ENCODE measurements around the gene SLC25A4. TPM values are rescaled to one million over a fixed set of nuclear protein-coding genes. Genes with fewer than 3 reads are reported as not detected.

Gene SLC25A4
- total and polyA plus RNA-seq, 10 of the 15 experiments (the other 5 are each of a cell fraction or from before 2014, with no cell fraction given), result 12.6 to 161 (median 38.2) TPM

GRCh38 chr4:185138161-185138560 lies 4.9 kb upstream of the SLC25A4 start:
- in situ Hi-C loops (cut with MboI) (loop anchor here (5.0 to 10.0 kb wide), 2 partner anchors 101 to 133 kb away; no protein-coding TSS in a partner anchor), intact Hi-C loops (cut with micrococcal nuclease; ENCODE audit: unreplicated experiment) (loop anchor here (10.0 kb wide), 1 partner anchor 393 kb away; no protein-coding TSS in a partner anchor)
- RAD21 ChIA-PET (ENCODE audit: unreplicated experiment), result no interaction called here
- Histone ChIP-seq H3K9me3 (replicated peaks; ENCODE audit: control insufficient read depth, insufficient read depth, low read length) (no peaks in the 10 kb centered on the region), H3K4me1 (ENCODE audit: control insufficient read depth, insufficient read depth, low read length) (no peaks in the 10 kb centered on the region), H3K79me2 (ENCODE audit: control insufficient read depth, insufficient read depth, low read length) (peaks cover under 1% of the 10 kb centered on the region; the same call in 1 of the 2 replicates), H4K20me1 (ENCODE audit: control insufficient read depth, insufficient read depth) (no peaks in the 10 kb centered on the region), H2AFZ (ENCODE audit: control insufficient read depth, low read depth, low read length) (no peak overlapping the region), H3K27me3 (replicated peaks in 1 of 2; ENCODE audit: control insufficient read depth in 2 of 2, insufficient read depth in 2 of 2, low read length in 1 of 2) (no peaks in the 10 kb centered on the region; a peak in 1 of 4 replicates), H3K36me3 (ENCODE audit: control insufficient read depth in 2 of 2, insufficient read depth in 2 of 2, low read length in 1 of 2) (no peaks in the 10 kb centered on the region), H3K9ac (ENCODE audit: control insufficient read depth, insufficient read depth, low read length) (no peak overlapping the region), H3K4me2 (ENCODE audit: control insufficient read depth, insufficient read depth) (no peak overlapping the region), H3K27ac (ENCODE audit: control insufficient read depth, insufficient read depth) (no peak overlapping the region), H3K4me3 (no peak overlapping the region)
- ATAC-seq, result no peak
- 35% methylated on average over 10 of the region's 10 CpGs for WGBS (ENCODE audit: insufficient coverage, insufficient replicate concordance, low lambda C conversion rate, missing lambda C conversion rate)
- CTCF ChIA-PET, result interaction anchor here (2.2 to 9.4 kb wide), 2 partner anchors 45 to 98 kb away, joined by 5 to 69 read pairs; no protein-coding TSS in a partner anchor
- TF ChIP-seq, protein P1, sequence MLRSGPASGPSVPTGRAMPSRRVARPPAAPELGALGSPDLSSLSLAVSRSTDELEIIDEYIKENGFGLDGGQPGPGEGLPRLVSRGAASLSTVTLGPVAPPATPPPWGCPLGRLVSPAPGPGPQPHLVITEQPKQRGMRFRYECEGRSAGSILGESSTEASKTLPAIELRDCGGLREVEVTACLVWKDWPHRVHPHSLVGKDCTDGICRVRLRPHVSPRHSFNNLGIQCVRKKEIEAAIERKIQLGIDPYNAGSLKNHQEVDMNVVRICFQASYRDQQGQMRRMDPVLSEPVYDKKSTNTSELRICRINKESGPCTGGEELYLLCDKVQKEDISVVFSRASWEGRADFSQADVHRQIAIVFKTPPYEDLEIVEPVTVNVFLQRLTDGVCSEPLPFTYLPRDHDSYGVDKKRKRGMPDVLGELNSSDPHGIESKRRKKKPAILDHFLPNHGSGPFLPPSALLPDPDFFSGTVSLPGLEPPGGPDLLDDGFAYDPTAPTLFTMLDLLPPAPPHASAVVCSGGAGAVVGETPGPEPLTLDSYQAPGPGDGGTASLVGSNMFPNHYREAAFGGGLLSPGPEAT (IDR thresholded peaks at IDR 0.05; ENCODE audit: low read depth), result no peak
- no peak for TF ChIP-seq CHD1 (IDR thresholded peaks at IDR 0.05; ENCODE audit: low read depth, low read length)
- TF ChIP-seq MEF2A (IDR thresholded peaks at IDR 0.05; ENCODE audit: insufficient read depth, low read depth, low read length), result no peak
- TF ChIP-seq ASH2L (IDR thresholded peaks at IDR 0.05; ENCODE audit: borderline replicate concordance, low read depth), result no peak
- TF ChIP-seq FOS (IDR thresholded peaks at IDR 0.05; ENCODE audit: borderline replicate concordance, extremely low read depth, insufficient read length), result no peak
- TF ChIP-seq CHD2 (IDR thresholded peaks at IDR 0.05; ENCODE audit: borderline replicate concordance, low read depth, low read length), result no peak
- no peak for TF ChIP-seq WRNIP1 (IDR thresholded peaks at IDR 0.05; ENCODE audit: borderline replicate concordance, low read depth, low read length)
- no peak for TF ChIP-seq EZH2 (IDR thresholded peaks at IDR 0.05; ENCODE audit: borderline replicate concordance, control insufficient read depth, low read depth, low read length)
- TF ChIP-seq RUNX3 (IDR thresholded peaks at IDR 0.05; ENCODE audit: low read length), result no peak
- no peak for TF ChIP-seq MYC (IDR thresholded peaks at IDR 0.05; ENCODE audit: insufficient read depth, insufficient read length, insufficient replicate concordance, low read length, severe bottlenecking)
- TF ChIP-seq MTA3 (IDR thresholded peaks at IDR 0.05; ENCODE audit: borderline replicate concordance, low read length), result no peak
- no peak for TF ChIP-seq CREM (IDR thresholded peaks at IDR 0.05; ENCODE audit: low read depth)
- no peak for TF ChIP-seq TCF7 (IDR thresholded peaks at IDR 0.05; ENCODE audit: borderline replicate concordance)
- no peak for TF ChIP-seq SMARCA5 (IDR thresholded peaks at IDR 0.05)
- no peak for TF ChIP-seq JUND (IDR thresholded peaks at IDR 0.05; ENCODE audit: low read depth, low read length)
- no peak for TF ChIP-seq ESRRA (IDR thresholded peaks at IDR 0.05; ENCODE audit: low read length)
- TF ChIP-seq NBN (IDR thresholded peaks at IDR 0.05), result no peak
- no peak for TF ChIP-seq TARDBP (IDR thresholded peaks at IDR 0.05; ENCODE audit: borderline replicate concordance)
- TF ChIP-seq RELA (IDR thresholded peaks at IDR 0.05; ENCODE audit: borderline replicate concordance, partially characterized antibody), result no peak
- SMC1A ChIA-PET (ENCODE audit: uncharacterized antibody, unreplicated experiment), result no interaction called here
- POLR2A ChIA-PET, result no interaction called here
- FAIRE-seq, result no peak
- DNase-seq (ENCODE audit: low read depth, low spot score), result no peak
- BruUV-seq (replicated peaks), result no TSS peak
